GM21723 (cell line): Measurements from ENCODE around the gene SKAP2.
A peak's percentile ranks its signal among the peaks of the same experiment; 100 is the strongest.

Experiments used
- ATAC-seq: cut with Tn5 transposase; IDR thresholded peaks from one replicate; pipeline ENCODE4 v1.9.1; 2021; ENCODE audit warnings: mild to moderate bottlenecking, moderate library complexity; ENCODE audit not compliant: unreplicated experiment

The SKAP2 gene

GRCh38 chr7:26668821-26669220 is 195.6 kb downstream of the SKAP2 start:
- no peak for ATAC-seq

GRCh38 chr7:26667514-26668133 is 196.8 kb downstream of the SKAP2 start:
- peak; percentile 69 for ATAC-seq

- no peak for ATAC-seq
These were observed 199.5 kb downstream of the SKAP2 start for GRCh38 chr7:26664735-26665416.

GRCh38 chr7:26664274-26664673 is 200.1 kb downstream of the SKAP2 start:
- ATAC-seq: no peak

GRCh38 chr7:26663874-26664273 is 200.5 kb downstream of the SKAP2 start:
- ATAC-seq: no peak

DNA sequence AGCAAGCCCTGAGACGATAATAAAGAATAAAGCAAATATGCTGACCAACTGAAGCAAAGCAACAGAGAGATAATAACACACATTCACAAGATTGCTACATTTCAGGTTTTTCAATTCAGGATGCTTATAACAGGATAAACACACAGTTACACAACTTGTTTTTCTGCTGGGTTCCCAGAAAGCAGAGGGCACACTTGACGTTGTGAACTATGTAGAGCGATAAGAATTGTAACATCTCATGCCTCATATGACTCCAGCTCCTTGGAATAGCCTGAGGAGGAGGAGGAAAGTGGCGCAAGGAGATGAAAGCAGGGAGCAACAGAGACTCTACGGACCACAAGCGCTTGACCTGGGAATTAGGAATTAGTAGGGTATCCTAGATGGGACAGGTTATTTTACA is 201.7 kb downstream of the SKAP2 start:
- ATAC-seq: no peak

DNA sequence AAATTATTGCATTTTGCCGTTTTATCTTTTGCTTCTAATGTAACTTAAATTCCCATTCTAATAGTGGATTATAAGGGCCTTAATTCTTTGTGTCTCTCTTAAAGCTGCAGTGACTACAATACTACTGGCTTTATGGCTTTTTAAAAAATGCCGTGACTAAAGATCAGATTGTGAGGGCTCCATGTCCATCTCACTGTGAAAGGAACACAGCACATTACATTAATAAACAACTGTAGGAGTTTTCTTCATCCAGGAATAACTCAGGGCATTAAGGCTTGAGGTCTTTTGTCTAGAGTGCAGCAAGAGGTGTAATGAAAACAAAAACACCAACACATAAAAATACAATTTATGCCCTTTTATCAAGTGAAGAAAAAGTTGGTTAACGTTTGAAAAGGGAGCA is 205.3 kb downstream of the SKAP2 start:
- no peak for ATAC-seq

- ATAC-seq: no peak
These were observed 205.9 kb downstream of the SKAP2 start for GRCh38 chr7:26658389-26659084.

- ATAC-seq: no peak
These were observed 206.6 kb downstream of the SKAP2 start for GRCh38 chr7:26657686-26658388.

GRCh38 chr7:26657206-26657641 is 207.2 kb downstream of the SKAP2 start:
- no peak for ATAC-seq

DNA sequence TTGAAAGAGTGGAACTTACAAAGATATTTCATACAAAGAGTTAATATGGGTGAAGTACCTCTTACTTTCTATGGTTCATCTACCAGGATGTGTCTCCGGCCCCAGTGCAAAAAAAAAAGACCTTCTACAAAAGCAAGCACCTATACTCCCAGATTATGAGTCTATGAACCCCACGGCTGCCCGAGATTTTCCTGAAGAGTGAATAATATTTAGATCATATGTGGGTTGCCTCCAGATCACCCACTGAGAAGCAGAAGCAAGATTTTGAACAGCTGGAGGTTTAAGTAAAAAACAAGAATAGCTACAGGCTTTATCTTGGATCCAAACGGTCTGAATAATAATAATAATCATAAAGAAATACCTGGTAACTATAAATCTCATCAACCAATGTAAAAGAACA is 207.7 kb downstream of the SKAP2 start:
- ATAC-seq: no peak

DNA sequence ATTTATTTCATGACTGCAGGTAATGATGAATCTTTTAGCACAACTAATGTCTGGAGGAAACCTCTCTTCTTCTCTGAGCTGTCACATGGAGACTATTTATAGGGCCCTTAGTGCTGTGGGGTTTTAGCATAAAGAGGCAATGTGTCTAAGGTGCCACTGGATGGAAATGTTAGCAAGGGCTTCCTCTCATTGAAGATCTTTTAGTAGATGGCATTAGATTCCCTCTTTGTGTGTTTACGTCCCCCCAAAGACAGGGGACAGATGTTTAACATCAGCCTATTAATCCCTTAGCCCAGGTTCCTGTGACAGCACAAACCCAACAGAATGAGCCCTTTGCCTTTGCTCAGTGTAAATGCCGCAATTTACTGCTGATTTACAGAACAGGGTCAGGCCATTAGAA is 208.6 kb downstream of the SKAP2 start:
- no peak for ATAC-seq

DNA sequence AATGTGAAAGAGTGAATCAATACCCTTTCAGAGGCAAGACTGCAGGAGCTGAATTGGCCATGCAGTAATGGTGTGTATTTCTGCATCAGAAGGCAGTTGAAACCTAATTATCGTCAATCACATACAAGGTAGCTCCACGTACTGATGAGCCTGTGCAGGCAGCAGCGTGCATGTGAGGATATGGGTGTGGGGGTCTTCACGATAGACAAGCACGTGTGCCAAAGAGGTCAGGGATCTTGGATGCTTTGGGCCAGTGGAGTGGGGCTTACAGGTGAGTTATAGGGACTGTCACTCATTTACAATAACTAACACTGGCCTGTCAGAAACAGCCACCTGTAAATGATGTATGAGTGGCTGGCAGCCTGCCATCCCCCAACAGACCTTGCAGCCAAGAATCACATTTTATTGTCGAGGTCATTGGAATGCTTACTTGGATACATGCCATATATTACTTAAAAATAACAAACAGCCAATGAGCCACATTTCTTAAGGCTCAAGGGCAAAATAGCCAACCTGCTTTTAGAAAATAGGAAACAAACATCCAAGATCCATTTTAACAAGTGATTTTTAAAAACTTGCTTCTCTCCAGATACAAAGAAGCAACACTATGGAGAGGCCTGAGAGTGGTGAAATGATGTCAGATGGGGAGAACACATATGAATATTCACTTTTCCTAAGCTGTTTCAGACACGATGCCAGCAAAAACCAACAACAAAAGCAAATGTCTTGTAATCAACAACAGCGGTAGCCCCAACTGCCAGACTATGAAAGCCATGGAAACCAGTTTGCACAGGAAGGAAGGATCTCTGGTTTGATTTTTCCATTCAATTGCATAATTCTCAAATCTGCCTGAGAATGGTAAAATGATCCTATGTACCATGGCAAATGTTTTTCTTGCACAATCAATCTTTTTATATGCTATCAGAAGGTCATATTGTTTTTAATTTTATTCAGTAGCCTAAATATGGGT is 210.7 kb downstream of the SKAP2 start:
- ATAC-seq: no peak

DNA sequence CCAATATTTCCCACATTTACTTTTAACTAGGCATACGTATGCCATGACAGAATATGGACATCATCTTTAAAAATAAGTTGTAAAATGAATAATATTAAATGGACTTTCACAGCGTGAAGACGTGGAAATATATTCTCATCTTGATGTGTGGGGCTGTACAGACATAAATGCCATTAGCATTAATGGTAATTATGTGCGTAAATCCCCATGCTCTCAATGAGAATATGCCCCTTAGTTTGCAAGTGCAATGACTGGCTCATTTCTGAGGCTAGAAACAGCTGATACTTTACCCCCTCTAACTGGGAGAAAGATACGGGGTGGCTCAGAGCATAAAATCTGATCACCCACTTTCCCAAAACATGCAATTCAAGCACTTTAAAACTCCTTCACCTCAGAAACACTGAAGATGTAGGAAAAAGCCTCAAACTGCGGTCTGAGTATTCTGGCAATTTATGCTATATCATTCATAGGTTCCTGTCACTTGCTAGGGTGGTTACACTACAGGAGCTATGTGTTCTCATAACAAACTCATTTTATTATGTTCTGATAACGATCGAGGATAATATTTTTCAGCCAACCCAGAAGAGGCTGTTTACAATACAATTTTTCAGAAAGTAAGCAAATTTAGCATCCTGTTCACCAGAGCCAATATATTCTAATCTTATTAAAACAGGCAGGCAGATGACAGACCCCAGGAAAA is 211.8 kb downstream of the SKAP2 start:
- ATAC-seq: no peak

GRCh38 chr7:26650103-26650502 is 214.3 kb downstream of the SKAP2 start:
- no peak for ATAC-seq

DNA sequence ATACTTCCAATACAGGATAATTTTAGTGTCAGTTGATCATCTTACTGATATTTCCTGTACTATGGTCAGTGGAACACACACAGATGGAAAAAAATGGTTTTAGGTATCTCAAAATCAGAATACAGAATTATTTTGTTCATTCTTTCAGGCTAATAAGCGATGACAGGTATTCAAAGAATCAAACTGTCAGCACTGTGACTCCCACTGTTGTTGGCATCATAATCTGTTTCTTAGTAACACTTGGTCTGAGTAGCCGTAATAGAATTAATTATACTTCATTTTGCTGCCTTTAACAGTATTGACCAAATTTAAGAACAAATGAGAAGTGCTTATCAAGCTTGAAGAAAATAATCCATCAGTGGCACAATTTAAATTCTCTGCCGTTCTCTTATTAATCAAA is 215.0 kb downstream of the SKAP2 start:
- no peak for ATAC-seq

DNA sequence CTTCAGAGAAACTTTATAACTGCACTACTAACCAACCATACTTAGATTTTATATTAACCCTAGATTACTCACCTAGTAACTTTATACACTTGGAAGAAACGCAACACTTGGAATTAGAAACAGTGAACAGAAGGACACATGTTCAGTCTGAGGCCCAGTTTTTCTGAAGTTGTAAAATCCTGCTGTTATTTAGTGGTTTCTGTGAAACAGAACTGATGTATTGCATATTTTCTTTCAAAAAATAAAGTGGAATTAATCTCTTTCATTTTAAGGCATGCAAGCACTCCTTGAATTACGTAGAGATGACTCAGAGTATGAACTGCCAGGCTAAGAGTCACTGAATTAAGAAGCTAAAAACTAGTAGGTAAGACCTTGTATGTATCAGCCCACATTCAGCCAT is 215.8 kb downstream of the SKAP2 start:
- ATAC-seq: no peak

DNA sequence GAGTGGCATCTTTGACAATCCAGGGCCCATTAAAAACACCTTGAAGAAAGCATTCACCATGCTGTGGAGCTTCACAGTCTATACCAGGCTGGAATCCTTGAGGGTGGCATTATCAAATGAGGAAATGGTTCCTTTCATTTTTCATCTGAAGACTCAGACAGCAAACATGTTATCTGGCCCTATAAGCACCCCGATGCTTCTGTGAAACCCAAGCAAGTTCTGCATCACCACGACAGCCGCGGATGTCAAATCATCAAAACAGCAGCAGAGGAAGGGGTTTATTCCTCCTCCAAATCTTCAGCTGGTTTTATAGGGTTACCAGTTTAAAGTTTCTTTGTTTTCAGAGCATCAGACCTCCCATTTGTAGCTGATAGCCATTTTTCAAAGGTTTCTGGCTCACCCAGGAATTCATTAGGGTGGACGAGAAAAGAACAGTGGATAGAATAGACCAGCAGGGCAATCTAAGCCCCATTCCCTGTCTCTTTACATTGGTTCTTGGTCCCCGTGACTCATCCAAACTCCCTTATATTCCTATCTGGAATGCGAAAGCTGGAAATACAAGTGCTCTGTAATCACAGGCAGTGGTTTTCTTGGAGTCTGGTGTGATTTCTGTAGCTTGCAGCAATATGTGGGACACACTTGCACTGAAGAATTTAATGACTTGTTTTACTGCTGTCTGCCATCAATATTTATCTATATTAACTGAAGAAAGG is 217.9 kb downstream of the SKAP2 start:
- ATAC-seq: no peak

DNA sequence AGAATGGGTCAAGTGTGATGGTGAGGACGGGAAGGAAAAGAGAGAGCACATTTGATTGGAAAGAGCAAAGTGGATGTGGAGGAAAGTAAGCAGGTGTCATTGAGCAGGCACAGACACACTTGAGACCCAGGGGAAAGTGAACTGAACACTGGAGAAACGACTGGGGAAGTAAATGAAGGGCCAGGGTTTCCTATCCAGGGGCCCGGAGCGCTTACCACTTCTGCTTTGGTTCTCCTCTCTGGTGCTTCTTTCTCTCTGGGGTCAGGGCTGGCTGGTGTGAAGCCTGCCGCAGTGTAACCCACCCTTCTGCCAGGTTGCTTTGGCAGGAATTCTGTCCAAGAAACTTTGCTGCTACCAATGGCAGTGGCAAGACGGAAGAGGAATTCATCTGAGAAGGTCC is 219.3 kb downstream of the SKAP2 start:
- no peak for ATAC-seq
